Measurements from ENCODE around the gene OR56A3. TPM values are rescaled to one million over a fixed set of nuclear protein-coding genes. Genes with fewer than 3 reads are reported as not detected.
"Not testable (repeated sequence)": the region's sequence is repeated elsewhere in the genome, so short reads cannot be mapped to it uniquely, and the experiment has no call there.

Gene OR56A3
- total and polyA plus RNA-seq, 10 of the 15 experiments (the other 5 are each of a cell fraction or from before 2014, with no cell fraction given), result not detected

DNA sequence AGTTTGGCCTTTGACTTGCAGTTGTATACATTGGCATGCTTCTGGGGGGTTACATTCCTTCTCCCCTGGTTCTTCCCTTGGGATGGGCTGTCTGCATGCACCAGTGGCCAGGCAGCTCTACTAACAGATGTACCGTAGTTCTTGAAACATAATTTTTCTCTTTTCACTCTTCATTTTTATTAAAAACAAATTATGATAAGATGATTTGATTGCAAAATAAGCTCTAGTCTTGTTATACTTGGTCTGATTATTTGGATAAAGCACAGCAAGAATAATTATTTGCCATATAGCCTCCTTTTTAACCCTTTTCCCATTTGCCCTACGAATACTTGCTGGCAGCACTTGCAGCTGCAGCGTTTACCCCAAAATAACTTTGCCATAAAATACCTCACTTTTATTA, 13.5 kb downstream of the OR56A3 start:
- CTCF ChIA-PET, result no interaction called here
- Histone ChIP-seq H3K4me3 (no peak overlapping the region), H4K20me1 (ENCODE audit: control insufficient read depth, insufficient read depth) (no peaks in the 10 kb centered on the region), H3K4me2 (ENCODE audit: control insufficient read depth, insufficient read depth) (no peak overlapping the region), H3K9ac (ENCODE audit: control insufficient read depth, insufficient read depth, low read length) (no peak overlapping the region), H3K79me2 (ENCODE audit: control insufficient read depth, insufficient read depth, low read length) (no peaks in the 10 kb centered on the region), H3K27me3 (replicated peaks in 1 of 2; ENCODE audit: control insufficient read depth in 2 of 2, insufficient read depth in 2 of 2, low read length in 1 of 2) (no peaks in the 10 kb centered on the region), H3K36me3 (ENCODE audit: control insufficient read depth in 2 of 2, insufficient read depth in 2 of 2, low read length in 1 of 2) (no peaks in the 10 kb centered on the region), H3K9me3 (replicated peaks; ENCODE audit: control insufficient read depth, insufficient read depth, low read length) (no peaks in the 10 kb centered on the region), H2AFZ (ENCODE audit: control insufficient read depth, low read depth, low read length) (no peak overlapping the region), H3K4me1 (ENCODE audit: control insufficient read depth, insufficient read depth, low read length) (no peaks in the 10 kb centered on the region), H3K27ac (ENCODE audit: control insufficient read depth, insufficient read depth) (no peak overlapping the region)
- RAD21 ChIA-PET (ENCODE audit: unreplicated experiment), result no interaction called here
- no TSS peak for BruUV-seq (replicated peaks)
- FAIRE-seq (no peak), ATAC-seq (no peak), DNase-seq (ENCODE audit: low read depth, low spot score) (no peak)
- POLR2A ChIA-PET, result no interaction called here
- SMC1A ChIA-PET (ENCODE audit: uncharacterized antibody, unreplicated experiment), result interaction anchor here (0.6 kb wide), 1 partner anchor 959 kb away, joined by 3 read pairs; no protein-coding TSS in a partner anchor
- in situ Hi-C loops (cut with MboI), result no loop called here
- 19% methylated on average over 3 of the region's 3 CpGs for WGBS (ENCODE audit: insufficient coverage, insufficient replicate concordance, low lambda C conversion rate, missing lambda C conversion rate)
- TF ChIP-seq SP1 (IDR thresholded peaks at IDR 0.05; ENCODE audit: low read depth, low read length) (no peak), SMC3 (IDR thresholded peaks at IDR 0.05; ENCODE audit: borderline replicate concordance, low read length) (no peak)
- TF ChIP-seq, protein P1, sequence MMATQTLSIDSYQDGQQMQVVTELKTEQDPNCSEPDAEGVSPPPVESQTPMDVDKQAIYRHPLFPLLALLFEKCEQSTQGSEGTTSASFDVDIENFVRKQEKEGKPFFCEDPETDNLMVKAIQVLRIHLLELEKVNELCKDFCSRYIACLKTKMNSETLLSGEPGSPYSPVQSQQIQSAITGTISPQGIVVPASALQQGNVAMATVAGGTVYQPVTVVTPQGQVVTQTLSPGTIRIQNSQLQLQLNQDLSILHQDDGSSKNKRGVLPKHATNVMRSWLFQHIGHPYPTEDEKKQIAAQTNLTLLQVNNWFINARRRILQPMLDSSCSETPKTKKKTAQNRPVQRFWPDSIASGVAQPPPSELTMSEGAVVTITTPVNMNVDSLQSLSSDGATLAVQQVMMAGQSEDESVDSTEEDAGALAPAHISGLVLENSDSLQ (IDR thresholded peaks at IDR 0.05), result no peak
- TF ChIP-seq, protein P2, sequence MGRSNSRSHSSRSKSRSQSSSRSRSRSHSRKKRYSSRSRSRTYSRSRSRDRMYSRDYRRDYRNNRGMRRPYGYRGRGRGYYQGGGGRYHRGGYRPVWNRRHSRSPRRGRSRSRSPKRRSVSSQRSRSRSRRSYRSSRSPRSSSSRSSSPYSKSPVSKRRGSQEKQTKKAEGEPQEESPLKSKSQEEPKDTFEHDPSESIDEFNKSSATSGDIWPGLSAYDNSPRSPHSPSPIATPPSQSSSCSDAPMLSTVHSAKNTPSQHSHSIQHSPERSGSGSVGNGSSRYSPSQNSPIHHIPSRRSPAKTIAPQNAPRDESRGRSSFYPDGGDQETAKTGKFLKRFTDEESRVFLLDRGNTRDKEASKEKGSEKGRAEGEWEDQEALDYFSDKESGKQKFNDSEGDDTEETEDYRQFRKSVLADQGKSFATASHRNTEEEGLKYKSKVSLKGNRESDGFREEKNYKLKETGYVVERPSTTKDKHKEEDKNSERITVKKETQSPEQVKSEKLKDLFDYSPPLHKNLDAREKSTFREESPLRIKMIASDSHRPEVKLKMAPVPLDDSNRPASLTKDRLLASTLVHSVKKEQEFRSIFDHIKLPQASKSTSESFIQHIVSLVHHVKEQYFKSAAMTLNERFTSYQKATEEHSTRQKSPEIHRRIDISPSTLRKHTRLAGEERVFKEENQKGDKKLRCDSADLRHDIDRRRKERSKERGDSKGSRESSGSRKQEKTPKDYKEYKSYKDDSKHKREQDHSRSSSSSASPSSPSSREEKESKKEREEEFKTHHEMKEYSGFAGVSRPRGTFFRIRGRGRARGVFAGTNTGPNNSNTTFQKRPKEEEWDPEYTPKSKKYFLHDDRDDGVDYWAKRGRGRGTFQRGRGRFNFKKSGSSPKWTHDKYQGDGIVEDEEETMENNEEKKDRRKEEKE (IDR thresholded peaks at IDR 0.05), result no peak
- intact Hi-C loops (cut with micrococcal nuclease; ENCODE audit: unreplicated experiment), result no loop called here

DNA sequence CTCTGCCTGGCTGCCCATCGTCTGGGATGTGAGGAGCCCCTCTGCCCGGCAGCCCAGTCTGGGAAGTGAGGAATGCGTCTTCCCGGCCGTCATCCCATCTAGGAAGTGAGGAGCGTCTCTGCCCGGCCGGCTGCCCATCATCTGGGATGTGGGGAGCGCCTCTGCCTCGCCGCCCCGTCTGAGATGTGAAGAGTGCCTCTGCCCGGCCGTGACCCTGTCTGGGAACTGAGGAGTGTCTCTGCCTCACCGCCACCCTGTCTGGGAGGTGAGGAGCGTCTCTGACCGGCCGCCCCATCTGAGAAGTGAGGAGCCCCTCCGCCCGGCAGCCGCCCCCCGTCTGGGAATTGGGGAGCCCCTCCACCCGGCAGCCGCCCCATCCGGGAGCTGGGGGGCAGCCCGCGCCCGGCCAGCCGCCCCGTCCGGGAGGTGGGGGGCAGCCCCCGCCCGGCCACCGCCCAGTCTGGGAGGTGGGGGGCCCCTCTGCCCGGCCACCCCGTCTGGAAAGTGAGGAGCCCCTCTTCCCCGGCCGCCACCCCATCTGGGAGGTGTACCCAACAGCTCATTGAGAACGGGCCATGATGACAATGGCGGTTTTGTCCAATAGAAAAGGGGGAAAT, 18.8 kb downstream of the OR56A3 start:
- WGBS (ENCODE audit: insufficient coverage, insufficient replicate concordance, low lambda C conversion rate, missing lambda C conversion rate), result 72% methylated on average over 39 of the region's 40 CpGs
- POLR2A ChIA-PET; H3K4me3 ChIP-seq; H3K79me2 ChIP-seq (ENCODE audit: control insufficient read depth, insufficient read depth, low read length); H3K36me3 ChIP-seq (ENCODE audit: control insufficient read depth in 2 of 2, insufficient read depth in 2 of 2, low read length in 1 of 2); H3K4me1 ChIP-seq (ENCODE audit: control insufficient read depth, insufficient read depth, low read length); BruUV-seq (replicated peaks); SMC1A ChIA-PET (ENCODE audit: uncharacterized antibody, unreplicated experiment); H3K9ac ChIP-seq (ENCODE audit: control insufficient read depth, insufficient read depth, low read length); DNase-seq (ENCODE audit: low read depth, low spot score); H4K20me1 ChIP-seq (ENCODE audit: control insufficient read depth, insufficient read depth); RAD21 ChIA-PET (ENCODE audit: unreplicated experiment); H3K9me3 ChIP-seq (replicated peaks; ENCODE audit: control insufficient read depth, insufficient read depth, low read length); H2AFZ ChIP-seq (ENCODE audit: control insufficient read depth, low read depth, low read length); CTCF ChIA-PET; in situ Hi-C loops (cut with MboI); H3K4me2 ChIP-seq (ENCODE audit: control insufficient read depth, insufficient read depth); ATAC-seq; intact Hi-C loops (cut with micrococcal nuclease; ENCODE audit: unreplicated experiment); H3K27me3 ChIP-seq (replicated peaks in 1 of 2; ENCODE audit: control insufficient read depth in 2 of 2, insufficient read depth in 2 of 2, low read length in 1 of 2); H3K27ac ChIP-seq (ENCODE audit: control insufficient read depth, insufficient read depth); FAIRE-seq: not testable (repeated sequence)

Measured in GM12878 (cell line).